ENCODE measurements around the gene PTPN14.

Gene PTPN14

DNA sequence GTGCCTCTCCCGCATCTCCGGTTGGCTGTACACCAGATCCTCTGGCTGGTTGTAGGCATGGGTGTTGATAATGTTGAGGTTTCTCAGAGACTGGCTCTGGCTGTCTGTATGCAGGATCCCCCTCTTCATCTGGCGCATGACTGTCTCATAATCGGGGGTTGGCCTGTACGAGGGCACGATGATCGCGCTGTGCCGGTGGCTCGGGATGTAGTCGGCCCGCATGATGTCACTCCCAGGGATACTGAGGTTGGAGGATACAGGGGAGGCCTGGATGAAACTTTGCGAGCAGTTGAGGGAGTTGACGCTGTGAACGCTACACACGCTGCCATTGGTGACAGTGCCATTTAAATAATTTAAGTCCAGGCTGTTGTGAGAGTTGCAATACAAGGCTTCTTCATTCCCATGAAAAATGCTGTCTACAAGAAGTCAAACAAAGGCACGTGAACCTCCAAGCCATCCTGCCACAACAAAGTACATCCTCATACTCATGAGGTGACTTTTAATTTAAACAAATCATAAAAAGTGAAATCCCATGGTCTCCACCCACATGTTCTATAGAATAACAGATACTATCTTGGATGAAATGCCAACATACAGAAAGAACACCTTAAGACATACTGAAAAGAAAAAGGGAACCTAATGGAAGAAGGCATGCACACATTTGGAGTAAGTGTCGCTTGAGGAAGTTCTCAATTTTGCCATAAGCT lies 166.9 kb downstream of the PTPN14 start:
- TF ChIP-seq CSRNP3 (CRISPR knock-in tag; IDR thresholded peaks at IDR 0.05), result no peak
- TF ChIP-seq PATZ1 (CRISPR knock-in tag; IDR thresholded peaks at IDR 0.05; ENCODE audit: borderline replicate concordance), result no peak
- no peak for TF ChIP-seq SNAI2 (CRISPR knock-in tag; IDR thresholded peaks at IDR 0.05)
- TF ChIP-seq ZC3H10 (CRISPR knock-in tag; IDR thresholded peaks at IDR 0.05), result no peak
- TF ChIP-seq ZNF8 (CRISPR knock-in tag; IDR thresholded peaks at IDR 0.05), result no peak
- TF ChIP-seq OSR1 (CRISPR knock-in tag; IDR thresholded peaks at IDR 0.05), result no peak
- no peak for TF ChIP-seq ISL1 (CRISPR knock-in tag; IDR thresholded peaks at IDR 0.05)
- ATAC-seq, result no peak

- no peak for TF ChIP-seq TCF4 (CRISPR knock-in tag; IDR thresholded peaks at IDR 0.05; ENCODE audit: borderline replicate concordance)
- TF ChIP-seq, protein P1, sequence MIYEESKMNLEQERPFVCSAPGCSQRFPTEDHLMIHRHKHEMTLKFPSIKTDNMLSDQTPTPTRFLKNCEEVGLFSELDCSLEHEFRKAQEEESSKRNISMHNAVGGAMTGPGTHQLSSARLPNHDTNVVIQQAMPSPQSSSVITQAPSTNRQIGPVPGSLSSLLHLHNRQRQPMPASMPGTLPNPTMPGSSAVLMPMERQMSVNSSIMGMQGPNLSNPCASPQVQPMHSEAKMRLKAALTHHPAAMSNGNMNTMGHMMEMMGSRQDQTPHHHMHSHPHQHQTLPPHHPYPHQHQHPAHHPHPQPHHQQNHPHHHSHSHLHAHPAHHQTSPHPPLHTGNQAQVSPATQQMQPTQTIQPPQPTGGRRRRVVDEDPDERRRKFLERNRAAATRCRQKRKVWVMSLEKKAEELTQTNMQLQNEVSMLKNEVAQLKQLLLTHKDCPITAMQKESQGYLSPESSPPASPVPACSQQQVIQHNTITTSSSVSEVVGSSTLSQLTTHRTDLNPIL (CRISPR knock-in tag; IDR thresholded peaks at IDR 0.05; ENCODE audit: low read depth), result no peak
- no peak for TF ChIP-seq ZNF70 (CRISPR knock-in tag; IDR thresholded peaks at IDR 0.05)
- TF ChIP-seq PPARA (CRISPR knock-in tag; IDR thresholded peaks at IDR 0.05; ENCODE audit: borderline replicate concordance), result no peak
- no peak for TF ChIP-seq TOX (CRISPR knock-in tag; IDR thresholded peaks at IDR 0.05; ENCODE audit: borderline replicate concordance)
- TF ChIP-seq, protein P2, sequence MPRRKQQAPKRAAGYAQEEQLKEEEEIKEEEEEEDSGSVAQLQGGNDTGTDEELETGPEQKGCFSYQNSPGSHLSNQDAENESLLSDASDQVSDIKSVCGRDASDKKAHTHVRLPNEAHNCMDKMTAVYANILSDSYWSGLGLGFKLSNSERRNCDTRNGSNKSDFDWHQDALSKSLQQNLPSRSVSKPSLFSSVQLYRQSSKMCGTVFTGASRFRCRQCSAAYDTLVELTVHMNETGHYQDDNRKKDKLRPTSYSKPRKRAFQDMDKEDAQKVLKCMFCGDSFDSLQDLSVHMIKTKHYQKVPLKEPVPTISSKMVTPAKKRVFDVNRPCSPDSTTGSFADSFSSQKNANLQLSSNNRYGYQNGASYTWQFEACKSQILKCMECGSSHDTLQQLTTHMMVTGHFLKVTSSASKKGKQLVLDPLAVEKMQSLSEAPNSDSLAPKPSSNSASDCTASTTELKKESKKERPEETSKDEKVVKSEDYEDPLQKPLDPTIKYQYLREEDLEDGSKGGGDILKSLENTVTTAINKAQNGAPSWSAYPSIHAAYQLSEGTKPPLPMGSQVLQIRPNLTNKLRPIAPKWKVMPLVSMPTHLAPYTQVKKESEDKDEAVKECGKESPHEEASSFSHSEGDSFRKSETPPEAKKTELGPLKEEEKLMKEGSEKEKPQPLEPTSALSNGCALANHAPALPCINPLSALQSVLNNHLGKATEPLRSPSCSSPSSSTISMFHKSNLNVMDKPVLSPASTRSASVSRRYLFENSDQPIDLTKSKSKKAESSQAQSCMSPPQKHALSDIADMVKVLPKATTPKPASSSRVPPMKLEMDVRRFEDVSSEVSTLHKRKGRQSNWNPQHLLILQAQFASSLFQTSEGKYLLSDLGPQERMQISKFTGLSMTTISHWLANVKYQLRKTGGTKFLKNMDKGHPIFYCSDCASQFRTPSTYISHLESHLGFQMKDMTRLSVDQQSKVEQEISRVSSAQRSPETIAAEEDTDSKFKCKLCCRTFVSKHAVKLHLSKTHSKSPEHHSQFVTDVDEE (CRISPR knock-in tag; IDR thresholded peaks at IDR 0.05), result no peak
- no peak for TF ChIP-seq ZNF8 (CRISPR knock-in tag; IDR thresholded peaks at IDR 0.05)
- TF ChIP-seq ISL1 (CRISPR knock-in tag; IDR thresholded peaks at IDR 0.05), result no peak
- TF ChIP-seq PATZ1 (CRISPR knock-in tag; IDR thresholded peaks at IDR 0.05; ENCODE audit: borderline replicate concordance), result no peak
- TF ChIP-seq ESRRG (CRISPR knock-in tag; IDR thresholded peaks at IDR 0.05), result no peak
- no peak for TF ChIP-seq SNAI2 (CRISPR knock-in tag; IDR thresholded peaks at IDR 0.05)
- no peak for TF ChIP-seq POU6F1 (CRISPR knock-in tag; IDR thresholded peaks at IDR 0.05; ENCODE audit: borderline replicate concordance, low read depth)
- TF ChIP-seq ARNTL (CRISPR knock-in tag; IDR thresholded peaks at IDR 0.05; ENCODE audit: borderline replicate concordance, low read depth), result no peak
- TF ChIP-seq ZC3H10 (CRISPR knock-in tag; IDR thresholded peaks at IDR 0.05), result no peak
- ATAC-seq, result no peak
Measured at GRCh38 chr1:214383381-214384372, 167.7 kb downstream of the PTPN14 start.

Measured in SK-N-SH treated with all-trans-retinoic acid at 6 μM for 48 hours (cell line).